ENCODE measurements around the gene NFIA.

Gene NFIA

GRCh38 chr1:61361931-61362330 is 279.6 kb downstream of the NFIA start:
- TF ChIP-seq USF1 (IDR thresholded peaks at IDR 0.05) (no peak), MAX (IDR thresholded peaks at IDR 0.05) (no peak), TAF1 (IDR thresholded peaks at IDR 0.05; ENCODE audit: low read depth) (no peak), TEAD4 (IDR thresholded peaks at IDR 0.05) (no peak), NFIC (IDR thresholded peaks at IDR 0.05) (no peak), YY1 (IDR thresholded peaks at IDR 0.05; ENCODE audit: low read depth) (no peak), EP300 (IDR thresholded peaks at IDR 0.05; ENCODE audit: borderline replicate concordance) (no peak), CEBPB (IDR thresholded peaks at IDR 0.05) (no peak), RAD21 (IDR thresholded peaks at IDR 0.05; ENCODE audit: low read depth) (no peak), CREB1 (IDR thresholded peaks at IDR 0.05; ENCODE audit: low read depth) (no peak), FOXM1 (IDR thresholded peaks at IDR 0.05; ENCODE audit: borderline replicate concordance, low read depth) (no peak), REST (IDR thresholded peaks at IDR 0.05; ENCODE audit: low read depth) (no peak), TCF12 (IDR thresholded peaks at IDR 0.05; ENCODE audit: low read depth) (no peak), EGR1 (IDR thresholded peaks at IDR 0.05) (no peak)

- TF ChIP-seq TEAD4 (IDR thresholded peaks at IDR 0.05) (no peak), RAD21 (IDR thresholded peaks at IDR 0.05; ENCODE audit: low read depth) (no peak), MAX (IDR thresholded peaks at IDR 0.05) (no peak), FOXM1 (IDR thresholded peaks at IDR 0.05; ENCODE audit: borderline replicate concordance, low read depth) (no peak), REST (IDR thresholded peaks at IDR 0.05; ENCODE audit: low read depth) (no peak)
Observed at GRCh38 chr1:61362351-61362750, 280.0 kb downstream of the NFIA start.

- TF ChIP-seq REST (IDR thresholded peaks at IDR 0.05; ENCODE audit: low read depth) (no peak), TEAD4 (IDR thresholded peaks at IDR 0.05) (no peak), ZBTB7A (IDR thresholded peaks at IDR 0.05; ENCODE audit: low read depth) (no peak), TCF12 (IDR thresholded peaks at IDR 0.05; ENCODE audit: low read depth) (no peak), MAX (IDR thresholded peaks at IDR 0.05) (no peak)
Observed at GRCh38 chr1:61368366-61368765, 286.0 kb downstream of the NFIA start.

GRCh38 chr1:61368876-61369275 is 286.5 kb downstream of the NFIA start:
- TF ChIP-seq ZBTB7A (IDR thresholded peaks at IDR 0.05; ENCODE audit: low read depth) (no peak), TCF12 (IDR thresholded peaks at IDR 0.05; ENCODE audit: low read depth) (no peak), USF1 (IDR thresholded peaks at IDR 0.05) (no peak), CREB1 (IDR thresholded peaks at IDR 0.05; ENCODE audit: low read depth) (no peak), EGR1 (IDR thresholded peaks at IDR 0.05) (no peak), TEAD4 (IDR thresholded peaks at IDR 0.05) (no peak), MAX (IDR thresholded peaks at IDR 0.05) (no peak), YY1 (IDR thresholded peaks at IDR 0.05; ENCODE audit: low read depth) (no peak), NFIC (IDR thresholded peaks at IDR 0.05) (no peak), CEBPB (IDR thresholded peaks at IDR 0.05) (no peak), FOXM1 (IDR thresholded peaks at IDR 0.05; ENCODE audit: borderline replicate concordance, low read depth) (no peak), EP300 (IDR thresholded peaks at IDR 0.05; ENCODE audit: borderline replicate concordance) (no peak), RAD21 (IDR thresholded peaks at IDR 0.05; ENCODE audit: low read depth) (no peak), TAF1 (IDR thresholded peaks at IDR 0.05; ENCODE audit: low read depth) (no peak), REST (IDR thresholded peaks at IDR 0.05; ENCODE audit: low read depth) (no peak)

All from Ishikawa (cell line).